Measurements from ENCODE around the gene NAP1L5.

DNA sequence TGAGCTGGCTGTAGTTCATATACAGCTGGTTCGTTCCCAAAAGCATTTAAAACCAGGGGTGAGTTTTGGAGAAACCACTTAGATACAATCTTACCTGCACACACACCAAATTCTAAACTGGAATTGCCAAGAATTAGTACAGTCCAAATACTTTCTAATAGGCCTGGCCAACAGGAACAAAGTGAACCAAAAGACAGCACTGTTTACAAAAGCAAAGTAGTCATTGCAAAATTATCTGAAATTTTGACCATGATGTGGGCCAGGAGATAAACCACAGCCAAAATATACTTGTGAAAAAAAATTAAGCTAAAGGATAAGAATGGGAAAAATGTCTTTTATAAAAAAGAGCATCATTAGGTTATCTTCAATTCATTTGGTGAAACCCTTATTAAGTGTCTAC is 37.9 kb upstream of the NAP1L5 start:
- TF ChIP-seq, protein P1, sequence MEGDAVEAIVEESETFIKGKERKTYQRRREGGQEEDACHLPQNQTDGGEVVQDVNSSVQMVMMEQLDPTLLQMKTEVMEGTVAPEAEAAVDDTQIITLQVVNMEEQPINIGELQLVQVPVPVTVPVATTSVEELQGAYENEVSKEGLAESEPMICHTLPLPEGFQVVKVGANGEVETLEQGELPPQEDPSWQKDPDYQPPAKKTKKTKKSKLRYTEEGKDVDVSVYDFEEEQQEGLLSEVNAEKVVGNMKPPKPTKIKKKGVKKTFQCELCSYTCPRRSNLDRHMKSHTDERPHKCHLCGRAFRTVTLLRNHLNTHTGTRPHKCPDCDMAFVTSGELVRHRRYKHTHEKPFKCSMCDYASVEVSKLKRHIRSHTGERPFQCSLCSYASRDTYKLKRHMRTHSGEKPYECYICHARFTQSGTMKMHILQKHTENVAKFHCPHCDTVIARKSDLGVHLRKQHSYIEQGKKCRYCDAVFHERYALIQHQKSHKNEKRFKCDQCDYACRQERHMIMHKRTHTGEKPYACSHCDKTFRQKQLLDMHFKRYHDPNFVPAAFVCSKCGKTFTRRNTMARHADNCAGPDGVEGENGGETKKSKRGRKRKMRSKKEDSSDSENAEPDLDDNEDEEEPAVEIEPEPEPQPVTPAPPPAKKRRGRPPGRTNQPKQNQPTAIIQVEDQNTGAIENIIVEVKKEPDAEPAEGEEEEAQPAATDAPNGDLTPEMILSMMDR (IDR thresholded peaks at IDR 0.05): no peak
- no peak for TF ChIP-seq ZFX (IDR thresholded peaks at IDR 0.05; ENCODE audit: borderline replicate concordance)
